Panc1 (cell line): ENCODE data around the gene SMIM22. TPM values are rescaled to one million over a fixed set of nuclear protein-coding genes. Genes with fewer than 3 reads are reported as not detected.

Experiments used
- ATAC-seq: fragments of 200-7000 bp; cut with Tn5 transposase; 2 replicates; pipeline ENCODE4 v1.9.1; 2020; ENCODE audit warnings: mild to moderate bottlenecking, moderate library complexity
- BruUV-seq: library from RNA; stranded (reverse); fragments of 400-500 nt; replicated peaks from 2 replicates; lab custom pipeline; 2021; lab: Mats Ljungman, UMichigan
- CTCF ChIA-PET: fragments of 300-600 bp; sonication (Branson Sonifier 250); formaldehyde crosslinking; loops from one replicate; lab custom pipeline; 2022; ENCODE audit warnings: antibody characterized with exemption; lab: Charles Lee
- POLR2A ChIA-PET: fragments of 300-600 bp; sonication (Branson Sonifier 250); formaldehyde crosslinking; loops from one replicate; lab custom pipeline; 2022; ENCODE audit warnings: antibody characterized with exemption; lab: Charles Lee
- DNase-seq: peaks from one replicate; pipeline ENCODE4 v3.0.0-alpha.2; 2010; ENCODE audit warnings: low read depth, low spot score
- H3K27ac ChIP-seq: 2 replicates; pipeline ENCODE4 v1.5.1; 2011; ENCODE audit warnings: mild to moderate bottlenecking, low read length, inconsistent platforms
- H3K27me3 ChIP-seq: fragments of 200-500 bp; sonication (Bioruptor generic); 2 replicates; pipeline ENCODE4 v1.6.0; 2014; ENCODE audit warnings: low read length, inconsistent platforms; ENCODE audit not compliant: control insufficient read depth, insufficient read depth
- H3K36me3 ChIP-seq: fragments of 200-500 bp; sonication (Bioruptor generic); 2 replicates; pipeline ENCODE4 v1.5.1; 2014; ENCODE audit warnings: inconsistent platforms, mild to moderate bottlenecking, low read length, moderate library complexity; ENCODE audit not compliant: control insufficient read depth, insufficient read depth
- H3K4me1 ChIP-seq: 2 replicates; pipeline ENCODE4 v1.5.1; 2011; ENCODE audit warnings: inconsistent platforms, mild to moderate bottlenecking, low read length, moderate library complexity; ENCODE audit not compliant: control insufficient read depth, insufficient read depth
- H3K4me3 ChIP-seq, 2 experiments: 2 replicates each; pipeline ENCODE4 v1.5.1; 2011 to 2012; ENCODE audit warnings: low read depth in 2 of 2, low read length in 2 of 2, mild to moderate bottlenecking in 2 of 2, inconsistent platforms in 1 of 2, moderate library complexity in 1 of 2
- H3K9me3 ChIP-seq: fragments of 200-500 bp; sonication (Bioruptor generic); 2 replicates; pipeline ENCODE4 v1.5.1; 2014; ENCODE audit warnings: low read depth, mild to moderate bottlenecking, inconsistent platforms, low read length, moderate library complexity; ENCODE audit not compliant: control insufficient read depth, insufficient read depth
- CTCF ChIP-seq: fragments of 450-650 bp; IDR thresholded peaks from 2 replicates; pipeline ENCODE4 v1.5.1; 2017; ENCODE audit warnings: mild to moderate bottlenecking
- POLR2AphosphoS5 ChIP-seq: IDR thresholded peaks from 2 replicates; pipeline ENCODE4 v1.6.1; 2012; ENCODE audit warnings: mild to moderate bottlenecking, low read depth, low read length, moderate library complexity
- REST ChIP-seq, 2 experiments: IDR thresholded peaks; 2 replicates each; pipeline ENCODE4 v1.6.1; 2011 to 2012; ENCODE audit warnings: low read depth in 2 of 2, control low read depth in 1 of 2, low read length in 1 of 2, mild to moderate bottlenecking in 1 of 2, moderate library complexity in 1 of 2; ENCODE audit not compliant: insufficient read depth in 1 of 2
- SIN3A ChIP-seq: IDR thresholded peaks from 2 replicates; pipeline ENCODE4 v1.6.1; 2012; ENCODE audit warnings: low read depth, mild to moderate bottlenecking, low read length, moderate library complexity, borderline replicate concordance; ENCODE audit not compliant: insufficient read depth
- TCF7L2 ChIP-seq: IDR thresholded peaks from 2 replicates; pipeline ENCODE4 v1.6.1; 2011; ENCODE audit warnings: mild to moderate bottlenecking, low read depth, low read length, inconsistent platforms
- in situ Hi-C: cut with HindIII; loops from 2 replicates; pipeline ENCODE4 v1.10.0; 2016; ENCODE audit warnings: low sequenced_read_pairs, low pct_unique_long_range_greater_than_20kb
- intact Hi-C: fragments of 100-400 bp; cut with micrococcal nuclease; formaldehyde crosslinking; loops from one replicate; pipeline ENCODE4 v1.10.0; 2022; ENCODE audit not compliant: unreplicated experiment
- total RNA-seq: library from RNA; stranded (reverse); gene quantifications from one replicate; pipeline ENCODE4 v1.2.1, GENCODE V29; 2021; ENCODE audit not compliant: unreplicated experiment

The SMIM22 gene
- total RNA-seq, 1 experiment from 2014 or later = not detected

DNA sequence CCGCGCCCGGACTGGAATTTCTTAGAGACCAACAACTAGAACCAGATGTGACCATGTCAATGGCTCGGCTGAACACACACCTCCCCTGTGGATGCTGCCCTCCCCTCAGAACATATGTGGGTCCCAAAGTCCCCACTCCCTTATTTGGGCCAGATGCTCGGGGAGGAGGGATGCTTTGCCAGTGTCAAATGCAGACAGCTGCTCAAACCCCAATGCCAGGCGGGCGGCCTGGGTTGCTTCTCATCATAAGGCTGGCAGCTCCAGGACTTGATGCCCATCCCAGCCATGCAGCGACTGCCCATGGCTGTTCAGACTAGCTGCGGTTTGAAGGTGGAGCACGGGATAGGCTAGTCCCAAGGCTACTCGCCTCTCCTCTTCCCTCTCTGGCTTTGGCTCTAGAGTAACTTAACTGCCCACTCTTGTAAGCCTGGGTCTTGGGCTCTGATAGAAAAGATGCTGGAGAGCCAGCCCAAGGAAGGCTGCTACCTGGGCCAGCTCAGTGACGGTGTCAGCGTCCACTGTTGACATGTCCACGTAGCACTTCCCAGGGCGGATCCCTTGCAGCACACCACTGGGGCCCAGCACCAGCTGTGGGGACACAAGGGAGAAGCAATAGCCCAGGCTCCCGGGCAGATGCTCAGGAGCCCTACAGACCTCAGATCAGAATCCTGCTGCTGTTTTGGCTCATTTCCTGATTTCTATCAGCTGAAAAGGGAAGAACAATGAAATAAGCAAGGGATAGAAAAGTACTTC lies 18.3 kb downstream of the SMIM22 start:
- no peaks in the 10 kb centered on the region for H3K9me3 ChIP-seq
- H3K36me3 ChIP-seq = peaks cover 12% of the 10 kb centered on the region
- TF ChIP-seq CTCF (no peak), SIN3A (no peak)
- DNase-seq = no peak
- H3K4me3 ChIP-seq = no peak overlapping the region
- H3K27me3 ChIP-seq = no peaks in the 10 kb centered on the region
- POLR2A ChIA-PET = no interaction called here
- intact Hi-C loops = no loop called here
- in situ Hi-C loops = loop anchor here (10.0 kb wide), 1 partner anchor 51 kb away; no protein-coding TSS in a partner anchor
- BruUV-seq = no TSS peak
- no peak for ATAC-seq
- H3K27ac ChIP-seq = no peak overlapping the region
- CTCF ChIA-PET = no interaction called here
- no peaks in the 10 kb centered on the region for H3K4me1 ChIP-seq

GRCh38 chr16:4814046-4814445 lies 18.9 kb downstream of the SMIM22 start:
- Histone ChIP-seq H3K36me3 (peaks cover 12% of the 10 kb centered on the region), H3K9me3 (no peaks in the 10 kb centered on the region), H3K27me3 (no peaks in the 10 kb centered on the region), H3K4me1 (no peaks in the 10 kb centered on the region), H3K27ac (no peak overlapping the region), H3K4me3 (no peak overlapping the region)
- ChIA-PET POLR2A (no interaction called here), CTCF (no interaction called here)
- no TSS peak for BruUV-seq
- ATAC-seq (no peak), DNase-seq (no peak)
- in situ Hi-C loops = loop anchor here (10.0 kb wide), 1 partner anchor 51 kb away; no protein-coding TSS in a partner anchor
- intact Hi-C loops = no loop called here
- TF ChIP-seq CTCF = no peak
- TF ChIP-seq TCF7L2 = no peak
- no peak for TF ChIP-seq SIN3A
- no peak for TF ChIP-seq POLR2AphosphoS5
- no peak for TF ChIP-seq REST (IDR thresholded peaks at IDR 0.05; ENCODE audit: insufficient read depth in 1 of 2, low read depth in 2 of 2, low read length in 1 of 2)
